IgD-negative memory B cell (primary cell): Measurements from ENCODE around the gene ADCY2. TPM values are rescaled to one million over a fixed set of nuclear protein-coding genes. Genes with fewer than 3 reads are reported as not detected.
A peak's percentile ranks its signal among the peaks of the same experiment; 100 is the strongest.
"Not testable (repeated sequence)": the region's sequence is repeated elsewhere in the genome, so short reads cannot be mapped to it uniquely, and the experiment has no call there.

Experiments
- H3K27ac Mint-ChIP-seq, 3 donors: one replicate each; pipeline ENCODE4 v1.8.0; 2020 to 2022; ENCODE audit warnings: mild to moderate bottlenecking in 3 of 3, mixed read lengths in 3 of 3, moderate library complexity in 1 of 3
- H3K27me3 Mint-ChIP-seq: one replicate; pipeline ENCODE4 v1.8.0; 2021; ENCODE audit warnings: mixed read lengths
- H3K36me3 Mint-ChIP-seq: one replicate; pipeline ENCODE4 v1.8.0; 2020; ENCODE audit warnings: mild to moderate bottlenecking, mixed read lengths
- H3K4me1 Mint-ChIP-seq, 3 donors: one replicate each; pipeline ENCODE4 v1.8.0; 2020 to 2022; ENCODE audit warnings: mixed read lengths in 3 of 3, mild to moderate bottlenecking in 1 of 3
- H3K4me3 Mint-ChIP-seq, 4 donors: one replicate each; pipeline ENCODE4 v1.8.0; 2020 to 2022; ENCODE audit warnings: mild to moderate bottlenecking in 4 of 4, mixed read lengths in 4 of 4, moderate library complexity in 3 of 4
- H3K9me3 Mint-ChIP-seq, 3 donors: one replicate each; pipeline ENCODE4 v1.8.0; 2020 to 2021; ENCODE audit warnings: mixed read lengths in 3 of 3, mild to moderate bottlenecking in 1 of 3
- polyA plus RNA-seq: library from polyadenylated mRNA; unstranded; fragments of 300-500 nt; fragmentation: Illumina TruSeq; gene quantifications from one replicate; pipeline ENCODE4 v1.2.3, GENCODE V29; 2021

ADCY2 gene
- polyA plus RNA-seq, 1 donor from 2014 or later = not detected

DNA sequence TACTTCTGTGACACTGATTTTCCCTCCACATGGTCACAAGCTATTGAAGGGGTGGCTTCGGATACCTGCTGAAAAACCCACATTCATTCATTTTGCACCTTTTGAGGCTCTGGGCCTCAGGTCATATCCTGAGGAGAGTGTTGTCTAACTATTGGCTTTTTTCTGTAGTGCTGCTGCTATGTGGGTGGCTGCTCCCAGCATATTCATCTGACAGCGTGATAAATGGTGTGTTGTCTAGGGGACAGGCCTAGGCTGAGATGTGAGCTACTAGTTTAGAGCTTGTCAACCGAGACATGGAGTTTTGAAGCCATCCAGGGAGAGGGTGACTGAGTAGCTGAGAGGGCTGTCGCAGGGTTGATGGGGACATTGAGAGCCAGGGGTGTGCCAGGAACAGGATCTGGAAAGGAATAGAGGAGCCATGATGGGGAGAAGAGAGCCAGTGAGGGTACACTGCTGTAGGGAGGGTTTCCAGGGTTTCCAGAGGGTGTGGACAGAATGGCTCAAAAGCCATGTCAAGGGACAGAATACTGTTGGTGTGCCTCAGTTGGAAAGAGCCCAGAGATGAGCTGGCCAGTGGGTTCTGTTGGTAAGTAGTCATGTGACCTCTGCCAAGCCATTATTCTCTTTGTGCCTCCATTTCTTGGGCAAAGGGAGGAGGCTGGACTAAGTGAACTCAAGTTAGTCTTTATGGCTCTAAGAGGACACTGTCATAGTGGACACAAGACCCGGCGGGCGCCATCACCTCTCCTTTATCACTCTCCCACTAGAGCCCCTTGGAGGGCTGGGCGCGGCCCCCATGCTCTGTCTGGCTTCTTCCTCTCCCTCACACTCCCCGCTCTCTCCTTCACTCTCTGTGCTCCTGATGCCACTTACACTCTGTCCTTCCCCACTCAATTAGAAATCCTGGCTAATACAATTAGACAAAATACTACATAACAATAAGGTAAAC is 19.9 kb downstream of the ADCY2 start:
- H3K4me1 Mint-ChIP-seq = no peaks in the 10 kb centered on the region
- H3K27ac Mint-ChIP-seq = no peak overlapping the region
- peaks cover 0 to 9% (median 3%) of the 10 kb centered on the region in 3 donors for H3K9me3 Mint-ChIP-seq
- no peak overlapping the region for H3K4me3 Mint-ChIP-seq
- H3K36me3 Mint-ChIP-seq = no peaks in the 10 kb centered on the region
- no peaks in the 10 kb centered on the region for H3K27me3 Mint-ChIP-seq

- no peak overlapping the region for H3K4me3 Mint-ChIP-seq
- H3K36me3 Mint-ChIP-seq = no peaks in the 10 kb centered on the region
- H3K27me3 Mint-ChIP-seq = peaks cover 2% of the 10 kb centered on the region
- peaks cover 2 to 8% (median 2%) of the 10 kb centered on the region in 3 donors for H3K9me3 Mint-ChIP-seq
- H3K27ac Mint-ChIP-seq = no peak overlapping the region
- H3K4me1 Mint-ChIP-seq = no peaks in the 10 kb centered on the region
Measured at GRCh38 chr5:7418276-7418675, 22.3 kb downstream of the ADCY2 start.

DNA sequence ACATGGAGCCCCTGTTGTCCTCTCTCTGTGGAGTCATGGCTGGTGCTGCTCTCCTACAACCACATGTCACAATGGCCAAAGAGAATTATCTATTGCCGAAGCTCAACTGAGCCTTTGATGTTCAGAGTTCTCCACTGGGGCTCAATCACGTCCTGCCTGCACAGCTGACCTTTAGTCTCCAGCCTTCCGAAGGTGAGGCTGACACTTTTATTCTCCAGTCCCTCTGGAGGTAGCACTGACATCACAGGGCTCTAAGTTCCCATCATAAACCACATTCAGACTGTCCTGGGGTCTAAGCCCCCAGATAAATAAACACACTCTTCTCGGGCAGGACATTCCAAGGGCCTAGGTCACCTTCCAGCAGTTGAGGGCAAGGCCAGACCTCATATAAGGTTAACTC is 23.4 kb downstream of the ADCY2 start:
- H3K36me3 Mint-ChIP-seq = no peaks in the 10 kb centered on the region
- peaks cover 2 to 8% (median 3%) of the 10 kb centered on the region in 3 donors for H3K9me3 Mint-ChIP-seq
- peak overlapping the region in 1 of 3 donors; percentile 24 for H3K27ac Mint-ChIP-seq
- H3K27me3 Mint-ChIP-seq = peaks cover 2% of the 10 kb centered on the region
- H3K4me1 Mint-ChIP-seq = no peaks in the 10 kb centered on the region
- H3K4me3 Mint-ChIP-seq = no peak overlapping the region

DNA sequence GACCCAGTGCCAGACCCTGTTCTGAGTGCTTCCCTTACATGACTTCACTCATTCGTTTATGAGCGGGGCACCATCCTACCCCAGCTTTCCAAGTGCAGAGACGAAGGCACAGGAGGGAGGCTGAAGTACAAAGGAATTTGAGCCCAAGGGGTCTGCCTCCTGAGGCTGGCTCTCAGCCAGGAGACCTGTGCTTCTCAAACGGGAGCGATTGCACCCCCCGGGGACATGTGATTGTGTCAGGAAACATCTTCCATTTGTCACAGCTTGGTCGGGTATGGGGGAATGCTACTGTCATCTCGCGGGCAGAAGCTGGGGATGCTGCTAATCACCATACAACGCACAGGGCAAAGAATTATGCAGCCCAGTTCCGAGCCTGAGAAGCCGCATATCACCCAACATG is 23.9 kb downstream of the ADCY2 start:
- Mint-ChIP-seq H3K4me3 (no peak overlapping the region), H3K4me1 (no peaks in the 10 kb centered on the region), H3K36me3 (no peaks in the 10 kb centered on the region), H3K9me3 (peaks cover 2 to 8% (median 3%) of the 10 kb centered on the region in 3 donors), H3K27ac (no peak overlapping the region), H3K27me3 (peaks cover 2% of the 10 kb centered on the region)

- H3K36me3 Mint-ChIP-seq = no peaks in the 10 kb centered on the region
- H3K9me3 Mint-ChIP-seq = peaks cover 2 to 4% (median 2%) of the 10 kb centered on the region in 3 donors
- no peak overlapping the region for H3K4me3 Mint-ChIP-seq
- H3K27ac Mint-ChIP-seq = no peak overlapping the region
- H3K4me1 Mint-ChIP-seq = no peaks in the 10 kb centered on the region
- H3K27me3 Mint-ChIP-seq = peaks cover 2% of the 10 kb centered on the region
Measured at GRCh38 chr5:7420510-7421280, 24.8 kb downstream of the ADCY2 start.

DNA sequence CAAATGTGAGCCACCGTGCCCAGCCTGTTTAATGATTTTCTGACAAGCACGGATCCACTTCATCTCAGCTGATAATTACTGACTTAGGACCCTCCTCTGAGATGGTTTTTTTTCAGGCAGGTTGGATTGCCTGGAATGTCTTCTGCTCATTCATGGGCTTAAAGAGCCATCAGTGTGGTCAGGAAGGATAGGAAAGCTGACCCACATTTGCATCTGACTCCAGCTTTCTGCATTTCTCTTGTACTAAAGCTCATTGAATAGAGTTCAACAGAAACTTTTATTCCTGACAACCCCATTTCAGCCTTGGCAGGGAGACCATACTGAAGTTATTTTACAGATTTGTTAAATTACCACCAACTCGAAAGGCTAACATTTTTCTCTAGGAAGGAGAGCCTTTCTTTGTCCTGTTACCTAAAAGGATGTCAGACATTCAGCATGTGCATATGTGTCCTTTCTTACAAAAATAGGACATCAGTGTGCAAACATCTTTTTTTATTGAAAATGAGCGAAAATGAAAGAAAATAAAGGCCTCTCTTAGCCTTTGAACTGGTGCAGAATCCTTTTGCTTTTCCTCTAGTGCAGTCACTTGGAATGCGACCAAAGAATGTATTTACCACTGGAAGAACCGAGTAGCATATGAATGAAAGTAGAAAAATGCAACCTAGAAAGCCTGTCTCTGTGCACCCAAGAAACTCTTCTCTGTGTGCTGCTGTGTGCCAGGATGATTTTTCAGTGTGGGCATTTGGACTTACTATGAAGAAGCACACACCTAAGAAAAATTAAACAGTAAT is 26.6 kb downstream of the ADCY2 start:
- Mint-ChIP-seq H3K9me3 (peaks cover 1 to 3% (median 2%) of the 10 kb centered on the region in 3 donors), H3K27me3 (peaks cover 2% of the 10 kb centered on the region), H3K27ac (no peak overlapping the region), H3K4me1 (no peaks in the 10 kb centered on the region), H3K4me3 (no peak overlapping the region), H3K36me3 (no peaks in the 10 kb centered on the region)

DNA sequence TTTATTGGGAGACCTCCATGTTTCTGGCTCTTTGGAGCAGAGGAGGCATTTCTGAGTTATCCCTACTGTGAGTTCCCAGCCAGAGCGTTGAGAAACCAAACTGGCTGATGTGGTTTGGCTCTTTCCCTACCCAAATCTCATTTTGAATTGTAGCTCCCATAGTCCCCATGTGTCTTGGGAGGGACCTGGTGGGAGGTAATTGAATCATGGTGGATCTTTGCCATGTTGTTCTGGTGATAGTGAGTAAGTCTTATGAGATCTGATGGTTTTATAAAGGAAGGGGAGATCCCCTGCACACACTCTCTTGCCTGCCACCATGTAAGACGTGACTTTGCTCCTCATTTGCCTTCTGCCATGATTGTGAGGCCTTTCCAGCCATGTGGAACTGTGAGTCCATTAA is 27.3 kb downstream of the ADCY2 start:
- H3K27me3 Mint-ChIP-seq, H3K4me3 Mint-ChIP-seq, H3K27ac Mint-ChIP-seq, H3K4me1 Mint-ChIP-seq, H3K36me3 Mint-ChIP-seq, H3K9me3 Mint-ChIP-seq: not testable (repeated sequence)

GRCh38 chr5:7425830-7426229 is 29.9 kb downstream of the ADCY2 start:
- H3K4me3 Mint-ChIP-seq = no peak overlapping the region
- no peaks in the 10 kb centered on the region for H3K36me3 Mint-ChIP-seq
- no peak overlapping the region for H3K27ac Mint-ChIP-seq
- peaks cover 1 to 3% (median 2%) of the 10 kb centered on the region in 3 donors for H3K9me3 Mint-ChIP-seq
- H3K27me3 Mint-ChIP-seq = peaks cover 2% of the 10 kb centered on the region
- H3K4me1 Mint-ChIP-seq = no peaks in the 10 kb centered on the region

GRCh38 chr5:7426284-7426683 is 30.3 kb downstream of the ADCY2 start:
- Mint-ChIP-seq H3K36me3 (no peaks in the 10 kb centered on the region), H3K4me1 (no peaks in the 10 kb centered on the region), H3K27ac (no peak overlapping the region), H3K9me3 (peaks cover 1 to 2% (median 1%) of the 10 kb centered on the region in 3 donors), H3K4me3 (no peak overlapping the region), H3K27me3 (peaks cover 2% of the 10 kb centered on the region)

DNA sequence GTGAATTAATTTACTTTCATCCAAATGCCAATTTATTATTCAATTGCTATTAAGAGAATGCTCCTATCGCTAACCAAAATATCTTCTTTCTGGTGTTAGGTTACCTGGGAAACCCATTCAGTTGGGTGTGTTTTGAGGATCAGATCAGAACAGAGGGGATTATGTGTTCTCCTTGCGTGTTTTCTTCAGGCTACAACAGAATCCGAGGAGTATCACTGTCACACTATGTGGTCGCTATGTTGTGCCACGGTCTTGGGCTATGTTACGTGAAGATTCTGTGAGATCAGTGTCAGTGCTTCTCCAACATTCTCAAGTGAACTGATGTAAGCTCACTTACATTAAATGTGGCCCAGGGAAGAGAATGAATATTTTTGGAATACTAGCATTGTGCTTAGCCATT is 39.0 kb downstream of the ADCY2 start:
- Mint-ChIP-seq H3K27ac (no peak overlapping the region), H3K36me3 (no peaks in the 10 kb centered on the region), H3K9me3 (peaks cover 3 to 9% (median 7%) of the 10 kb centered on the region in 3 donors), H3K4me1 (no peaks in the 10 kb centered on the region), H3K27me3 (no peaks in the 10 kb centered on the region), H3K4me3 (no peak overlapping the region)

- peaks cover 3 to 9% (median 7%) of the 10 kb centered on the region in 3 donors for H3K9me3 Mint-ChIP-seq
- H3K4me3 Mint-ChIP-seq = no peak overlapping the region
- no peaks in the 10 kb centered on the region for H3K27me3 Mint-ChIP-seq
- H3K4me1 Mint-ChIP-seq = no peaks in the 10 kb centered on the region
- H3K36me3 Mint-ChIP-seq = no peaks in the 10 kb centered on the region
- no peak overlapping the region for H3K27ac Mint-ChIP-seq
Measured at GRCh38 chr5:7435503-7435902, 39.6 kb downstream of the ADCY2 start.

DNA sequence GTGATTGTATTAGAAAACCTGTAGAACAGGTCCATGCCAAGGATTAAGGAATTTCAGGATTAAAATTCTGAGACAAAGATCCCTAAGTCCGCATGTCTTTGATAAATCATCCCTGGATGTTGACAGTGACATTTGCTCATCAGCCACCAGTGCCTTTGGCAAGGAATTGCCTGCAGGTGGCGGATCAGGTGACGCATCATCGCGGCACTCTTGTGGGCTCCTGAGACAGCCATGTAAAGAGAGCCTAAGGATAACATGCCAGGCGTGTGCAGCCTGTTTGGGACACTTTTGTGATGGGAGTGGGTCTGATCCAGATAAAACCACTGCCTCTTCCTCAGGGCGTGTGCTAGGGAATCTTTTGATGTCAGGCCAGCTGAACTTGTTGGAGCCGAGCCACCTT is 40.6 kb downstream of the ADCY2 start:
- Mint-ChIP-seq H3K27ac (no peak overlapping the region), H3K4me3 (no peak overlapping the region), H3K4me1 (no peaks in the 10 kb centered on the region), H3K9me3 (peaks cover 3 to 8% (median 7%) of the 10 kb centered on the region in 3 donors), H3K36me3 (no peaks in the 10 kb centered on the region), H3K27me3 (no peaks in the 10 kb centered on the region)

GRCh38 chr5:7437836-7438235 is 41.9 kb downstream of the ADCY2 start:
- H3K36me3 Mint-ChIP-seq = no peaks in the 10 kb centered on the region
- no peak overlapping the region for H3K4me3 Mint-ChIP-seq
- no peaks in the 10 kb centered on the region for H3K27me3 Mint-ChIP-seq
- H3K4me1 Mint-ChIP-seq = no peaks in the 10 kb centered on the region
- H3K9me3 Mint-ChIP-seq = peaks cover 7% of the 10 kb centered on the region in 3 donors
- H3K27ac Mint-ChIP-seq = no peak overlapping the region

DNA sequence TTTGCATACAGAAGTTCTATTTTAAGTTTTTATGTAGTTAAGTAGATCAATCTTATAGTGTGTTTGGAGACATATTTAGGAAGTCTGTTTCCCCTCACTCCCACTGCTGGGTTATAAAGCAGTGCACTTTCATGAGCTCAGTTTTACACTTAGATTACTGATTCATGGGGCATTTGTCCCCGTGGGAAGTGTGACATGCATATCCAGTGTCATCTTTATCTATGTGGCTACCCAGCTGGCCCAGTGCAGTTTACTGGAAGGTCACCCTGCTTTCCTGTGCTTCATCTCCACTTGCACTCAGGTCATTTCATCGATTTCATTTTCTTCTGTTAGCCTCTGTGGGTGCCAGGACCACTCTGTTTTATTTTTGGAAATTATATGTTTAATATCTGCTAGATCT is 49.1 kb downstream of the ADCY2 start:
- Mint-ChIP-seq H3K27me3 (no peaks in the 10 kb centered on the region), H3K9me3 (peaks cover 0 to 6% (median 2%) of the 10 kb centered on the region in 3 donors), H3K4me3 (no peak overlapping the region), H3K27ac (no peak overlapping the region), H3K36me3 (no peaks in the 10 kb centered on the region), H3K4me1 (no peaks in the 10 kb centered on the region)

DNA sequence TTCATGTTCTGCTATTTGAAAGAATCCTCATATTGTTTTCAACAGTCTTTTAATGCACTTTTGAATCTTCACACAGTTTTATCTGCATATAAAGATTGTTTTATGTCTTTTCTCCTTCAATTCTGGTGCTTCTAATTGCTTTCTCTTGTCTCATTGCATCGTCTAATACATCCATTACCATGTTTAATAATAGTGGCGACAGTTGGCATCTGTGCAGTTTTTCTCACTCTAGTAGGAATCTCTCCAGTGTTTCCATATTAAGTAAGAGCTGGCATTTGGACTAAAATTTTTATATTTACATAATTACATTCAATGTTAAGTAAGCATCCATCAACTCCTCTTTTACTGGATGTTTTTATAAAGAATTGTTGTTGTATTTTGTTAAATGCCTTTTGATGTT is 49.9 kb downstream of the ADCY2 start:
- Mint-ChIP-seq H3K27ac (no peak overlapping the region), H3K4me1 (no peaks in the 10 kb centered on the region), H3K4me3 (no peak overlapping the region), H3K36me3 (no peaks in the 10 kb centered on the region), H3K9me3 (peaks cover 0 to 6% (median 2%) of the 10 kb centered on the region in 3 donors), H3K27me3 (no peaks in the 10 kb centered on the region)
